Natural killer cell (primary cell): Measurements from ENCODE around the gene KDM5B. TPM values are rescaled to one million over a fixed set of nuclear protein-coding genes. Genes with fewer than 3 reads are reported as not detected.

Source experiments
- ATAC-seq, 3 donors: fragments of 150-1000 bp in 2 of 3; fragments of 200-7000 bp in 1 of 3; cut with Tn5 transposase; 1 replicate in 1 of 3; 2 replicates in 2 of 3; pipeline ENCODE4 v1.10.0; 2021; ENCODE audit warnings: mild to moderate bottlenecking in 2 of 3, moderate library complexity in 2 of 3
- DNase-seq, 2 donors: peaks; one replicate each; pipeline versions ENCODE4 v3.0.0 to v3.0.0-alpha.2; 2013 to 2021; ENCODE audit warnings: mixed read lengths in 1 of 2
- H3K27ac ChIP-seq: one replicate; pipeline ENCODE4 v1.5.1; 2013; ENCODE audit warnings: mild to moderate bottlenecking, low read length
- H3K27me3 ChIP-seq: one replicate; pipeline ENCODE4 v1.6.1; 2013; ENCODE audit warnings: low read length; ENCODE audit not compliant: control insufficient read depth, insufficient read depth
- H3K36me3 ChIP-seq: one replicate; pipeline ENCODE4 v1.6.1; 2013; ENCODE audit warnings: low read length; ENCODE audit not compliant: control insufficient read depth, insufficient read depth
- H3K4me1 ChIP-seq: one replicate; pipeline ENCODE4 v1.6.1; 2013; ENCODE audit warnings: low read length; ENCODE audit not compliant: control insufficient read depth, insufficient read depth
- H3K4me3 ChIP-seq: one replicate; pipeline ENCODE4 v1.5.1; 2013; ENCODE audit warnings: low read length
- H3K9me3 ChIP-seq: one replicate; pipeline ENCODE4 v1.6.1; 2013; ENCODE audit warnings: low read length; ENCODE audit not compliant: control insufficient read depth, insufficient read depth
- H3K27ac Mint-ChIP-seq, 2 donors: one replicate each; pipeline ENCODE4 v1.8.0; 2022; ENCODE audit warnings: mild to moderate bottlenecking in 2 of 2, mixed read lengths in 2 of 2, moderate library complexity in 1 of 2
- H3K27me3 Mint-ChIP-seq, 2 donors: one replicate each; pipeline ENCODE4 v1.8.0; 2022; ENCODE audit warnings: low read depth in 2 of 2, mixed read lengths in 2 of 2
- H3K36me3 Mint-ChIP-seq: one replicate; pipeline ENCODE4 v1.8.0; 2022; ENCODE audit warnings: mixed read lengths
- H3K4me1 Mint-ChIP-seq, 2 donors: one replicate each; pipeline ENCODE4 v1.8.0; 2022; ENCODE audit warnings: mixed read lengths in 2 of 2
- H3K4me3 Mint-ChIP-seq: one replicate; pipeline ENCODE4 v1.8.0; 2022; ENCODE audit warnings: mild to moderate bottlenecking, moderate library complexity, mixed read lengths
- H3K9me3 Mint-ChIP-seq, 2 donors: one replicate each; pipeline ENCODE4 v1.8.0; 2022; ENCODE audit warnings: mixed read lengths in 2 of 2
- WGBS: methylation state at CpG from one replicate; pipeline ENCODE4 v1.1.7; 2013; ENCODE audit warnings: missing lambda C conversion rate; ENCODE audit not compliant: insufficient coverage; 5-methylcytosine and 5-hydroxymethylcytosine counted together
- intact Hi-C: fragments of 100-400 bp; cut with micrococcal nuclease; formaldehyde crosslinking; loops from one replicate; pipeline ENCODE4 v1.14.2; 2022
- total RNA-seq, 4 donors: library from RNA; stranded (reverse); fragments of 120-200 nt in 1 of 4; gene quantifications; one replicate each; pipeline versions ENCODE4 v1.2.3 to v1.2.4, GENCODE V29; 2013 to 2022
- TF ChIP-seq, protein P1 (sequence below): fragments of 200-600 bp; IDR thresholded peaks from one replicate; pipeline ENCODE4 v1.8.0; 2022; ENCODE audit warnings: antibody characterized with exemption

Gene KDM5B
- total RNA-seq, 3 donors from 2014 or later (not counting 1 experiment from before 2014, with no cell fraction given) = 107 to 121 (median 108) TPM

DNA sequence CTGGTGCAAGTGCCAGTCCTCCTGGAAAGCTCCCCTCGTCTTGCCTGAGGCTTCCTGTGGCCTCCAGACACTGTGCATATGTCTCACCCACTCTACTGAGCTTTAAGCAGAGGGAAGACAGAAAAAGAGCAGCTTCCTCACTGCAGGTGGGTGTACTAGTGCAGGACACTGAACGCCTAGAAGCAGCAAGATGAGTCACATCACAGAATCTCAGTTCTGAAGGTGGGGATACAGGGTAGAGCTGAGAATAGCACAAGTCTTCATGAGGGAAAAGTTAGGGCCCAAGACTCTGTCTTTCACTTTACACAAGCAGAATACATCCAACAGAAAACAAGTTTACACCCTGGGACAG is 39.9 kb upstream of the KDM5B start:
- no peak overlapping the region for H3K27ac Mint-ChIP-seq
- Histone ChIP-seq H3K27me3 (no peaks in the 10 kb centered on the region), H3K9me3 (no peaks in the 10 kb centered on the region), H3K4me3 (no peak overlapping the region), H3K4me1 (no peaks in the 10 kb centered on the region), H3K36me3 (no peaks in the 10 kb centered on the region), H3K27ac (no peak overlapping the region)
- H3K4me3 Mint-ChIP-seq = no peak overlapping the region
- no peaks in the 10 kb centered on the region for H3K27me3 Mint-ChIP-seq
- H3K9me3 Mint-ChIP-seq = no peaks in the 10 kb centered on the region
- 26% methylated on average over 2 of the region's 2 CpGs for WGBS
- no peaks in the 10 kb centered on the region for H3K4me1 Mint-ChIP-seq
- H3K36me3 Mint-ChIP-seq = no peaks in the 10 kb centered on the region
- TF ChIP-seq, protein P1, sequence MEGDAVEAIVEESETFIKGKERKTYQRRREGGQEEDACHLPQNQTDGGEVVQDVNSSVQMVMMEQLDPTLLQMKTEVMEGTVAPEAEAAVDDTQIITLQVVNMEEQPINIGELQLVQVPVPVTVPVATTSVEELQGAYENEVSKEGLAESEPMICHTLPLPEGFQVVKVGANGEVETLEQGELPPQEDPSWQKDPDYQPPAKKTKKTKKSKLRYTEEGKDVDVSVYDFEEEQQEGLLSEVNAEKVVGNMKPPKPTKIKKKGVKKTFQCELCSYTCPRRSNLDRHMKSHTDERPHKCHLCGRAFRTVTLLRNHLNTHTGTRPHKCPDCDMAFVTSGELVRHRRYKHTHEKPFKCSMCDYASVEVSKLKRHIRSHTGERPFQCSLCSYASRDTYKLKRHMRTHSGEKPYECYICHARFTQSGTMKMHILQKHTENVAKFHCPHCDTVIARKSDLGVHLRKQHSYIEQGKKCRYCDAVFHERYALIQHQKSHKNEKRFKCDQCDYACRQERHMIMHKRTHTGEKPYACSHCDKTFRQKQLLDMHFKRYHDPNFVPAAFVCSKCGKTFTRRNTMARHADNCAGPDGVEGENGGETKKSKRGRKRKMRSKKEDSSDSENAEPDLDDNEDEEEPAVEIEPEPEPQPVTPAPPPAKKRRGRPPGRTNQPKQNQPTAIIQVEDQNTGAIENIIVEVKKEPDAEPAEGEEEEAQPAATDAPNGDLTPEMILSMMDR = no peak
- DNase-seq (no peak), ATAC-seq (no peak)
- intact Hi-C loops = no loop called here

DNA sequence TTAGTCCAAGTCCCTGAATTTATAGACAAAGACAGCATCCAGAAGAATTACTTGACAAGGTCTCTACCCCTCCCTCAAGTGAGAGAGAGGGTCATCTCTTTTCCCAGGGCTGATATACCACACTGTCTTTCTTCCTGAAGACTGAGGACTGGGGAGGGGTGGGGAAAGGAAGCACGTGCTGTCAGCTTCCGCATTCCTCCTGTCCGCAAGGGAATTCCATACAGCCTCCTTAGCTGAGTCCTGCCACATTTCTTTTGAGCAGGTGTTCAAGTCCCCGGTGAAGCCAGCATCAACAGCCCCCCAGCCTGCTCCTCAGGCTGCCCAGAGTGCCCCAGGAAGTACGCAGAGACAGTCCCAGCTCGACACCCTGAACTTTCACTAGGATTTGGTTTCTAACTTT is 36.7 kb upstream of the KDM5B start:
- Histone ChIP-seq H3K9me3 (no peaks in the 10 kb centered on the region), H3K36me3 (no peaks in the 10 kb centered on the region), H3K27me3 (no peaks in the 10 kb centered on the region), H3K4me3 (no peak overlapping the region), H3K27ac (no peak overlapping the region), H3K4me1 (no peaks in the 10 kb centered on the region)
- no peaks in the 10 kb centered on the region for H3K4me1 Mint-ChIP-seq
- ATAC-seq (no peak), DNase-seq (no peak)
- TF ChIP-seq, protein P1 = no peak
- H3K36me3 Mint-ChIP-seq = no peaks in the 10 kb centered on the region
- no peaks in the 10 kb centered on the region for H3K9me3 Mint-ChIP-seq
- no peak overlapping the region for H3K4me3 Mint-ChIP-seq
- intact Hi-C loops = no loop called here
- H3K27me3 Mint-ChIP-seq = no peaks in the 10 kb centered on the region
- no peak overlapping the region for H3K27ac Mint-ChIP-seq
- WGBS = 91% methylated on average over 6 of the region's 6 CpGs

DNA sequence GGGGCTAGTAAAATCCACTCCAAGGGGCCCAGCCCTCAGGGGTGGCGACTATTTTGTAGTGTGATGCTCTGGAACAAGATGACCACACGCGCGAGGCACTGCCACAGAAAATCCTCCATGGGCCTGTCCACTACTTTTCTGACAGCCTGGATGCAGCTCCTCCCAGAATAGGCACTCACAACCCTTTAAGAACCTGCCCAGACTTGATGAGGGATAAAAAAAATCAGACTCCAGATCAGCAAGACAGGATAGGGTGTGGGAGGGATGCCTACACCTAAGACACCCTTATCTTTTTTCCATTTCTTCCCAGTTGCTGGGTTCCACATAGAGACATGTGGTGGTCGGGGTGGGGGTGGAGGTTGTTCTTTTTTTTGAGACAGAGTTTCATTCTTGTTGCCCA is 36.0 kb upstream of the KDM5B start:
- no peaks in the 10 kb centered on the region for H3K36me3 Mint-ChIP-seq

DNA sequence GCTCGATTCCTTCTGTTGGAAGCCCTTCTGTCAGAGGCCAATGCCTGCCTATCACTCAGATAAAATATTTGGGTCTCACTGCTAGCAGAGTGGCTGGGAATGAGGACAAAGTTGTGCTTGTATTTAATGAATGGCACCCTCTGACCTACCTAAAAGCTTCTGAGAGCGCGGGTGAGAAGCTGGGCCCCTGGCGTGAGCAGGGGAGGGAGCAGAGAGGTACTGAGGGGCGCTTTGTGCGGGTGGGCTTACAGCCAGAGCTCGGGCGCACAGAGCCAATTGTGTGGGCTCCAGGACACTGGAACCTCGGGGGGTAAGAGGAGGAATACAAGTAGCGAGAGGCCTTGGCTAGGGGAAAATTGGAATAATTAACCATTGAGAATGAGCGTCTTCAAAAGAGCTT is 34.9 kb upstream of the KDM5B start:
- Histone ChIP-seq H3K27me3 (peaks cover under 1% of the 10 kb centered on the region), H3K4me3 (no peak overlapping the region), H3K36me3 (no peaks in the 10 kb centered on the region), H3K27ac (no peak overlapping the region), H3K9me3 (no peaks in the 10 kb centered on the region), H3K4me1 (no peaks in the 10 kb centered on the region)
- WGBS = 95% methylated on average over 11 of the region's 11 CpGs
- Mint-ChIP-seq H3K9me3 (no peaks in the 10 kb centered on the region), H3K4me3 (no peak overlapping the region), H3K36me3 (no peaks in the 10 kb centered on the region), H3K4me1 (peaks cover 0 to 1% of the 10 kb centered on the region in 2 donors), H3K27me3 (peaks cover under 1 to 2% of the 10 kb centered on the region in 2 donors), H3K27ac (no peak overlapping the region)
- intact Hi-C loops = no loop called here
- DNase-seq (no peak), ATAC-seq (no peak)
- TF ChIP-seq, protein P1 = no peak

More for the DNA sequence above, 36.0 kb upstream of the KDM5B start:
- intact Hi-C loops = no loop called here
- no peak for DNase-seq
- H3K27ac Mint-ChIP-seq = no peak overlapping the region
- Histone ChIP-seq H3K27me3 (no peaks in the 10 kb centered on the region), H3K27ac (no peak overlapping the region), H3K9me3 (no peaks in the 10 kb centered on the region), H3K4me1 (no peaks in the 10 kb centered on the region), H3K36me3 (no peaks in the 10 kb centered on the region), H3K4me3 (no peak overlapping the region)
- TF ChIP-seq, protein P1 = no peak
- H3K4me3 Mint-ChIP-seq = no peak overlapping the region
- ATAC-seq = no peak
- H3K4me1 Mint-ChIP-seq = no peaks in the 10 kb centered on the region
- H3K27me3 Mint-ChIP-seq = no peaks in the 10 kb centered on the region
- 93% methylated on average over 5 of the region's 5 CpGs for WGBS
- H3K9me3 Mint-ChIP-seq = no peaks in the 10 kb centered on the region
